ENCODE measurements around the gene MTAP.

MTAP gene

DNA sequence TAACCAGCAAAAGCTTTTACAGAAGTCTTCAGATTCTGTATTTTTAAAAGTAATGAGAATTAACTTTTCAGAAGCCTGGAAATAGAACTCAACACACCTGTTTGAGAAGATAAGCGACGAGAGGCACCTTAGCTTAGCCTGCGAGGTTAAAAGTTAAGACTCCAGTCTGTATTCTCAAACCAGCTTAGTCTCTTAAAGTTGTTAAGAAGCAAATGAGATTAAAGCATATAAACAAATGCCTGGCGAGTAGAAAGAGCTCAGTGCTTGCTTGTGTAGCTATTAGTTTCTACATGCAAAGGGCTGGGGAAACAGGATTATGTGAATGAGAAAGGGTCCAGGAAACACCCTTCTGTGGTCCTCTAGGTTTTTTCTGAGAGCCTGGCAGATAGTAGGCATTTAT is 51.7 kb downstream of the MTAP start:
- DNase-seq = no peak

DNA sequence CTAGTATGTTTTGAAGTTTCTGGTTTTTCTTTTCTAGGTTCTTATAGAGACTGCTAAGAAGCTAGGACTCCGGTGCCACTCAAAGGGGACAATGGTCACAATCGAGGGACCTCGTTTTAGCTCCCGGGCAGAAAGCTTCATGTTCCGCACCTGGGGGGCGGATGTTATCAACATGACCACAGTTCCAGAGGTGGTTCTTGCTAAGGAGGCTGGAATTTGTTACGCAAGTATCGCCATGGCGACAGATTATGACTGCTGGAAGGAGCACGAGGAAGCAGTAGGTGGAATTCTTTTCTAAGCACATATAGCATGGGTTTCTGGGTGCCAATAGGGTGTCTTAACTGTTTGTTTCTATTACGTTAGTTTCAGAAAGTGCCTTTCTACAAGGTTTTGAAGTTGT is 52.2 kb downstream of the MTAP start:
- no peak for DNase-seq

GRCh38 chr9:21856301-21857094 is 54.1 kb downstream of the MTAP start:
- DNase-seq = no peak

DNA sequence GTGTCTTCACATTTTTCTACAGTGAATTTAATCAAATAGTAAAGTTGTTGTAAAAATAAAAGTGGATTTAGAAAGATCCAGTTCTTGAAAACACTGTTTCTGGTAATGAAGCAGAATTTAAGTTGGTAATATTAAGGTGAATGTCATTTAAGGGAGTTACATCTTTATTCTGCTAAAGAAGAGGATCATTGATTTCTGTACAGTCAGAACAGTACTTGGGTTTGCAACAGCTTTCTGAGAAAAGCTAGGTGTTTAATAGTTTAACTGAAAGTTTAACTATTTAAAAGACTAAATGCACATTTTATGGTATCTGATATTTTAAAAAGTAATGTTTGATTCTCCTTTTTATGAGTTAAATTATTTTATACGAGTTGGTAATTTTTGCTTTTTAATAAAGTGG is 60.4 kb downstream of the MTAP start:
- DNase-seq = no peak

DNA sequence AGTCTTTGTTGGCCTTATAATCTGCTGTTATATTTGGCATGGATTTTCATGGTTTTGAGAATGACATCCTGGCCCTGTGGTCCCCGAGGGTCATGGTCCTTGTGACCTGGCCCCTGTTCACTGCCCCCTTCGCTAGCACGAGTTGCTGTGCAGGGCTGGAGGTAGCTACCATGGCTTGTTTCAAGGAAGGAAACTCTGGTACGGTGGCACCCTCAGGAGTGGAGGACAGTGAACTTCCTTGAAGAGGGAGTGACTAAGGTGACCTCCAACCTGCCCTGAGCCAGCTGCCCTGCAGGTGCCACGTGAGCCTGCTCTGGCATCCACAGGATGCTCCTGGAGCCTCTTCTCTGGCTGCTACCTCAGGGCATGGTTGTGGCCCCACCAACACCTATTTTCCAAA is 62.1 kb downstream of the MTAP start:
- no peak for DNase-seq

DNA sequence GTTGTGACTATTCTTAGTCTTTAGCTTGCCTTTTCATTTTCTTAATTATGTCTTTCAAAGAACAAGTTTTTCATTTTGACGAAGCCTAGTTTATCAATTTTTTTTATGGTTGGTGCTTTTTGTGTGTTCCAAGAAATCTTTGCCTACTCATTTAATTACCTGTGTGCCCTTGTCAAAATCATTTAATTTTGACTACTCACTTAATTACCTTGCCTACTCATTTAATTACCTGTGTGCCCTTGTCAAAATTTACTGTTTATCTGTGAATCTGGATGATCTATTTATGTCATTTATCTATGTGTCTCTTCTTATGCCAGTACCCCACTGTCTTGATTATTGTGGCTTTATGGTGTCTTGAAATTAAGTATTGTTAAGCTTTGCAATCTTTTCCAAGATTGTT is 63.9 kb downstream of the MTAP start:
- no peak for DNase-seq

GRCh38 chr9:21871256-21871975 is 69.0 kb downstream of the MTAP start:
- no peak for DNase-seq

- DNase-seq = no peak
These were observed 70.3 kb downstream of the MTAP start for GRCh38 chr9:21872696-21873095.

DNA sequence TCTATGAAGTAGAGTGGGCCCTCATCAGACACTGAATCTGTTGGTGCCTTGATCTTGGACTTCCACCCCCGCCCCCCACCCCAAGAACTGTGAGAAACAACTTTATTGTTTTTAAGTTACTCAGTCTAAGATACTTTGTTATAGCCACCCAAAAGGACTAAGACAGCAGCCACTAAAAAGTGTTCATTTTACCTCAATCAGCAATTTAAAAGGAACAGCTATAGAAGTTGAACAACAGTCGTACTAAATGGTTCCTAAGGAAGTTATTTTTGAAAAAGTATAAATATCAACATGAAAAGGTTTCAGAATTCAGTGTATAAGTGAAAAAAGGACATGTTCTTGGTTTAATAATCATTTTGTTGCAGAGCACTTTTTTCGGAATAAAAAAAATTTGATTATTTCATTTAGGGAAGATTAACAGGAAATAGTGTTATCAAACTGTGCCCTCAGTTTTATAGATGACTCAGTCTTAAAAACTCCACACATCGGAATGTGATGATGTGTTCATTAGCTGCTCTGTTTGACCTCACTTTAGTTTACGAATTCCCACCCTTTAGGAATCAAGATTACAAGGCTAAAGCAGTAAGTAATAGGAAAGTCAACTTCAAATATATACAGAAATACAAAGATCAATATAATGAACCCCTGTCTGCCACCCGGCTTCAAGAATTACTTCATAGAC is 71.2 kb downstream of the MTAP start:
- DNase-seq = no peak

DNA sequence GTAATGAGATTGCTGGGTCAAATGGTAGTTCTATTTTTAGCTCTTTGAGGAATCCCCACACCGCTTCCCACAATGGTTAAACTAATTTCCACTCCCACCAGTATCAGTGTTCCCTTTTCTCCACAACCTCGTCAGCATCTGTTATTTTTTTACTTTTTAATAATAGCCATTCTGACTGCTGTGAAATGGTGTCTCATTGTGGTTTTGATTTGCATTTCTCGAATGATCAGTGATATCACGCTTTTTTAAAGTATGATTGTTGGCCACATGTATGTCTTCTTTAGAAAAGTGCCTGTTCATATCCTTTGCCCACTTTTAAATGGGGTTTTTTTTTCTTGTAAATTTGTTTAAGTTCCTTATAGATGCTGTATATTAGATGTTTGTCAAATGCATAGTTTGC is 73.5 kb downstream of the MTAP start:
- DNase-seq = no peak

- no peak for DNase-seq
These were observed 81.2 kb downstream of the MTAP start for GRCh38 chr9:21883642-21884041.

DNA sequence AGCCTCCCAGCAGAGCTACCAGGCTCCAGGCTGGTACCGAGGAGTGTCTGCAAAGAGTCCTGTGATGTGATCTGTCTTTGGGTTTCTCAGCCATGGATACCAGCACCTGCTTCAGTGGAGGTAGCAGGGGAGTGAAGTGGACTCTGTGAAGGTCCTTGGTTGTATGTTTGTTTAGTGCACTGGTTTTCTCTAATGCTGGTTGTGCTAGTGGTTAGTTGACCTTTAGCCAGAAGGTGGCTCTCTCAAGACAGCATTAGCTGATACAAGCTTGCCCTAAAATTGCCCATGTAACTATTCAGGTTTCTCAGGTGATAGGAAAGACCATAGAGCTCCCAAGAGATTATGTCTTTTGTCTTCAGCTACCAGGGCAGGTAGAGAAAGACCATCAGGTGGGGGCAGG is 87.2 kb downstream of the MTAP start:
- no peak for DNase-seq

GRCh38 chr9:21890696-21891095 is 88.3 kb downstream of the MTAP start:
- DNase-seq = no peak

DNA sequence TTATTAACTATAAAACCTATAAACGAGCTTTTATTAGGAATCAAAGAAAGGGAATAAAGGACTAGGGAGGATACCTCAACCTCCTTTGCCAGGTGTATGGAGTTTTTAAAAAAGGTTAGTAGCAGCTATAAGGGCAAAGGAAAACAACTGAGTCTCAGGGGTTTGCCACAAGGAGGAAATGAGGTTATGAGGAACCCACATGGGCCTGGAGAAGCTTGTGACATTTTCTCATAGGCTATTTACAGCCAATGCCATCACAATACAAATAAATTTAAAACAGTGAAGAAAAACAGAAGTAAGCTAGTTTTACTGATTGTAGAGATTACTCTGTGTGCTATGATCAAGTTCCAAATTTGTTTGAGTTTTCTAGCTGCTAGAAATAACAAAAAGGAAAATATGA is 99.1 kb downstream of the MTAP start:
- no peak for DNase-seq

GRCh38 chr9:21902136-21902535 is 99.7 kb downstream of the MTAP start:
- no peak for DNase-seq

GRCh38 chr9:21903380-21903965 is 101.0 kb downstream of the MTAP start:
- DNase-seq = no peak

DNA sequence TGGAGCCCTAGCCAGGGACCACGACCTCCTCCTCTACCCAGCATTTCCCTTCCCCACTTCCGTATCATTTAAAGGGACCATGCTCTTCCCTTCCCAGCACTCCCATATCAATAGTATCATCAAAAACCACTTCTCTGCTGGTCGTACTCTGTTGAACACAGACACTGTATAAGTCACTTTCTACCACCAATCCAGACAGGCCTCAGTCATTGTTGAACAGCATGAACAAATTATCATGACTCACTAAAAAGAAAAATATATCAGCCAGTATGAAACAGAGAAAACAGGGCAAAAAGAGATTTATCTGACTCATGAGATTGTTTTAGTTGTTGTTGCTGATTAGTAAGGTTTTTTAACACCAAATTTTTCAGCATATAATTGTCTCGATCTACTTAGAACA is 101.9 kb downstream of the MTAP start:
- DNase-seq = no peak

- no peak for DNase-seq
These were observed 102.3 kb downstream of the MTAP start for GRCh38 chr9:21904776-21905175.

- no peak for DNase-seq
These were observed 103.8 kb downstream of the MTAP start for GRCh38 chr9:21906213-21906612.

GRCh38 chr9:21906881-21907280 is 104.4 kb downstream of the MTAP start:
- no peak for DNase-seq

- no peak for DNase-seq
These were observed 117.2 kb downstream of the MTAP start for GRCh38 chr9:21919377-21920362.

- DNase-seq = no peak
These were observed 121.3 kb downstream of the MTAP start for GRCh38 chr9:21923694-21924093.

Data from NCI-H774 (cell line).